ENCODE results near the gene OPN3. TPM values are rescaled to one million over a fixed set of nuclear protein-coding genes. Genes with fewer than 3 reads are reported as not detected.

Gene OPN3
- total RNA-seq, 1 experiment from 2014 or later = 10.0 TPM

DNA sequence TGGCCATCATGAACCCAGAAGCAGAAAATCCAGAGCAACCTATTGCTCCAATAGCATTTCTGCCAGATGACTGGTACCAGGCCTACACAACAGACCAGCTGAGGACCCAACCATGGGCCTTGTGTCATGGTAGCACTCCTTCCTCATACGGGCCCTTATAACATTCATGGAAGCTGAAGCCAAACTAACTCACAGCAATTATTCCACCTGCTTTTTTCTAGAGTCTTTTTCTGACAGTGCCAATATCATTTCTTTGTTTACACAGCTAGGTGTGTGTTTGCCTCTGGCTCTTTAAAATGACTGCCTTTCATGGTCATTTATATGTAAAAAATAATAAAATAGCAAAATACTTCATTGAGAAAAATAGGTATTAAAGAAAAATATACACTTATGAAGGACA lies 8.0 kb upstream of the OPN3 start:
- H2BK120ac ChIP-seq (ENCODE audit: low read depth, low read length, poor library complexity, severe bottlenecking) = no peak overlapping the region
- H3K9me3 Mint-ChIP-seq = no peaks in the 10 kb centered on the region
- no peaks in the 10 kb centered on the region for H3K36me3 Mint-ChIP-seq (ENCODE audit: insufficient read depth in 1 of 3, low read depth in 3 of 3)
- no peak overlapping the region for H3K4me2 ChIP-seq (ENCODE audit: insufficient read depth, insufficient read length, low read length)
- H4K20me1 ChIP-seq (ENCODE audit: control insufficient read depth, insufficient read depth, insufficient read length) = no peaks in the 10 kb centered on the region
- H2BK20ac ChIP-seq (ENCODE audit: low read depth, low read length, poor library complexity, severe bottlenecking) = no peak overlapping the region
- no peak overlapping the region for H3K4me3 Mint-ChIP-seq
- no peak overlapping the region for H4K91ac ChIP-seq (ENCODE audit: insufficient read length, low read depth, low read length)
- H3K79me1 ChIP-seq (ENCODE audit: insufficient read depth, low read depth, low read length, poor library complexity, severe bottlenecking) = no peaks in the 10 kb centered on the region
- H4K8ac ChIP-seq (replicated peaks; ENCODE audit: insufficient read length, low read depth, low read length) = no peak overlapping the region
- H3K27me3 Mint-ChIP-seq (ENCODE audit: low read depth) = no peaks in the 10 kb centered on the region
- H3K27me3 ChIP-seq (ENCODE audit: insufficient read depth, low read length) = no peaks in the 10 kb centered on the region
- H2BK15ac ChIP-seq (ENCODE audit: low read depth, low read length) = no peak overlapping the region
- H2BK12ac ChIP-seq (ENCODE audit: insufficient read length, low read depth, low read length) = no peak overlapping the region
- H3K18ac ChIP-seq (ENCODE audit: insufficient read length, low read depth, low read length) = no peak overlapping the region
- no peak overlapping the region for H3K23ac ChIP-seq (ENCODE audit: insufficient read length, low read depth, low read length)
- H3K4me1 Mint-ChIP-seq = peaks cover 2 to 6% of the 10 kb centered on the region in 2 experiments
- no peaks in the 10 kb centered on the region for H3K79me2 ChIP-seq (ENCODE audit: insufficient read depth, low read length)
- H4K5ac ChIP-seq (ENCODE audit: insufficient read length, low read depth, low read length) = no peak overlapping the region
- H3K4me1 ChIP-seq (ENCODE audit: insufficient read depth, low read length) = no peaks in the 10 kb centered on the region
- WGBS (ENCODE audit: extremely low coverage, insufficient read length, low lambda C conversion rate) = no CpG with 5 or more reads among the region's 1 CpG
- TF ChIP-seq, protein P1, sequence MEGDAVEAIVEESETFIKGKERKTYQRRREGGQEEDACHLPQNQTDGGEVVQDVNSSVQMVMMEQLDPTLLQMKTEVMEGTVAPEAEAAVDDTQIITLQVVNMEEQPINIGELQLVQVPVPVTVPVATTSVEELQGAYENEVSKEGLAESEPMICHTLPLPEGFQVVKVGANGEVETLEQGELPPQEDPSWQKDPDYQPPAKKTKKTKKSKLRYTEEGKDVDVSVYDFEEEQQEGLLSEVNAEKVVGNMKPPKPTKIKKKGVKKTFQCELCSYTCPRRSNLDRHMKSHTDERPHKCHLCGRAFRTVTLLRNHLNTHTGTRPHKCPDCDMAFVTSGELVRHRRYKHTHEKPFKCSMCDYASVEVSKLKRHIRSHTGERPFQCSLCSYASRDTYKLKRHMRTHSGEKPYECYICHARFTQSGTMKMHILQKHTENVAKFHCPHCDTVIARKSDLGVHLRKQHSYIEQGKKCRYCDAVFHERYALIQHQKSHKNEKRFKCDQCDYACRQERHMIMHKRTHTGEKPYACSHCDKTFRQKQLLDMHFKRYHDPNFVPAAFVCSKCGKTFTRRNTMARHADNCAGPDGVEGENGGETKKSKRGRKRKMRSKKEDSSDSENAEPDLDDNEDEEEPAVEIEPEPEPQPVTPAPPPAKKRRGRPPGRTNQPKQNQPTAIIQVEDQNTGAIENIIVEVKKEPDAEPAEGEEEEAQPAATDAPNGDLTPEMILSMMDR (conservative IDR thresholded peaks at IDR 0.05) = no peak
- no peak for DNase-seq
- no peak overlapping the region for H3K4ac ChIP-seq (ENCODE audit: low read depth, low read length)
- no peak overlapping the region for H3T11ph ChIP-seq (ENCODE audit: low read length)
- no peak overlapping the region for H2BK5ac ChIP-seq (ENCODE audit: insufficient read length, low read length)
- no peak overlapping the region for H2AFZ ChIP-seq (ENCODE audit: low read length)
- H3K9ac ChIP-seq (ENCODE audit: extremely low read depth, insufficient read length, low read length) = no peak overlapping the region
- H2AK5ac ChIP-seq (ENCODE audit: insufficient read length, low read length) = no peak overlapping the region
- H3K27ac Mint-ChIP-seq = no peak overlapping the region
- no peak overlapping the region for H3K56ac ChIP-seq (ENCODE audit: insufficient read length, low read depth, low read length)
- no peaks in the 10 kb centered on the region for H3K9me3 ChIP-seq (ENCODE audit: control insufficient read depth, low read depth, low read length)
- H3K14ac ChIP-seq (ENCODE audit: insufficient read depth, low read length) = no peak overlapping the region
- H3K23me2 ChIP-seq (ENCODE audit: insufficient read length, low read depth, low read length, poor library complexity, severe bottlenecking) = no peaks in the 10 kb centered on the region
- H3K27ac ChIP-seq (ENCODE audit: insufficient read length, low read depth, low read length) = no peak overlapping the region

Measured in H9 (cell line).